ENCODE measurements around the gene RAB3IL1.

RAB3IL1 gene

DNA sequence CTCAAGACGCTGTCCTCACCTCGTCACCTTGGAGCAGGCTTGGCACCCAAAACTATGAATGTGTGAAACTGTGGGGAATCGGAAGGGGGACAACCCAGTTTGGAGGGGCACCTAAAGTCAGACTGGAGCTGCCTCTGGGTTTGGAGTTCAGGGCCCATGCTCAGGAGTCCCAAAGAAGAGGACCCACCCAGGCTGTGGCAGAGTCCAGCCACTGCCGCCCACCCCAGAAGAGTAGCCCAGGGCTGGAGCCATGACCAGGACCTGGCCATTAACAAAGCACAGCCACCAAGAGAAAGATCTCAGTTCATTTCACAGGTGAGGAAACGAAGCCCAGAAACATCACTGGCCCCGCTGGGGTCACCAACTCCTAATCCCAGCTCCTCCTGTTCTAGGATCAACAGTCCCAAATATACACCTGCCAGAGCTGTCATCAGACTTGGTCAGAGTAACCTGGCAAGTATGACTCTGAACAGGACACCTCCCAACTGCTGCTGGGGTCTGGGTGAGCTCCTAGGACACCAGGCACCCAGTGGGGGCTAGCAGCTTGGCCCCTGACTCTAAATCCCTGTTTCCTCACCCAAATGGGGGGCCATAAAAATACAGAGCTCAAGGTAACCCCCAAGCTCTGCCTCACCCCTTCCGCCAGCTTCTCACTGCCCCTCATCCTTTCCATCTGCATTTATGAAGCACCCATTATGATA, 2.7 kb downstream of the RAB3IL1 start:
- Histone ChIP-seq H3K27ac (ENCODE audit: low read depth, low read length) (no peak overlapping the region), H3K4me1 (ENCODE audit: insufficient read depth, low read length) (peaks cover 44% of the 10 kb centered on the region), H3K36me3 (ENCODE audit: insufficient read depth, low read length) (no peaks in the 10 kb centered on the region), H3K4me3 (ENCODE audit: low read depth in 1 of 2, low read length in 2 of 2) (no peak overlapping the region), H3K27me3 (ENCODE audit: control insufficient read depth in 1 of 2, insufficient read depth in 2 of 2, low read length in 2 of 2) (peaks cover 0 to 8% of the 10 kb centered on the region in 2 donors), H3K9me3 (ENCODE audit: low read length) (no peaks in the 10 kb centered on the region), H3K9ac (ENCODE audit: low read length) (no peak overlapping the region)

DNA sequence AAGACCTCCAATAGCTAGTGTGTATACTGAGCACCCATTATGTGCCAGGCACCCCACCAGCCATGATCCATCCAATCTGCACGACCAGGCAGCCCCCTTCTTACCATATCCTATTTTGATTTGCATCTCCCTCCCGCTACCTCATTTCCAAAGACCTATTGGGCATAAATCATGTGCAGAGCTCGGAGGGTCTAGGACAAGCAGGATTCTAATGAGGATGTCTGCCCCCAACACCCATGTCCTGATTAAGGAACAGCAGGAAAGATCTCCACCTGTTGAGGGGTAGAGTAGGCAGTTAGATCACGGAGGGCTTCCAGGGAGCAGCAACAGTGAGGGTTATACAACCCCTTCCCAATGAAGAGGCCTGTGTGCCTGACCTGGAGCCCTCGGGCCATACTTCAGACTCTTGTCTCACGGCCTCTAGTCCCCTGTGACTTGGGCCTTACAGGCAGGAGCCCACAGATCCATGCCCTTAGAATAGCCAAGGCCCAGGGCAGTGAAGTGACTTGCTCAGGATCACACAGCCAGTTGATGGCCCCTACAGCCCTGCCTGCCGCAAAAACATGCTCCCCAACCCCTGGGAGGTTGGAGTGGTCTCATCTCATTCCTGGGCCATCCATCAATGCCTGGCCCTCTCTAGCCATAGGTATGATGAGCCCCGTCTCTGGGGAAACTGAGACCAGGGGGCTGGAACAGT, 3.5 kb downstream of the RAB3IL1 start:
- Histone ChIP-seq H3K9ac (ENCODE audit: low read length) (no peak overlapping the region), H3K36me3 (ENCODE audit: insufficient read depth, low read length) (no peaks in the 10 kb centered on the region), H3K4me1 (ENCODE audit: insufficient read depth, low read length) (peaks cover 42% of the 10 kb centered on the region), H3K27me3 (ENCODE audit: control insufficient read depth in 1 of 2, insufficient read depth in 2 of 2, low read length in 2 of 2) (peaks cover 0 to under 1% of the 10 kb centered on the region in 2 donors), H3K4me3 (ENCODE audit: low read depth in 1 of 2, low read length in 2 of 2) (no peak overlapping the region), H3K27ac (ENCODE audit: low read depth, low read length) (no peak overlapping the region), H3K9me3 (ENCODE audit: low read length) (no peaks in the 10 kb centered on the region)

DNA sequence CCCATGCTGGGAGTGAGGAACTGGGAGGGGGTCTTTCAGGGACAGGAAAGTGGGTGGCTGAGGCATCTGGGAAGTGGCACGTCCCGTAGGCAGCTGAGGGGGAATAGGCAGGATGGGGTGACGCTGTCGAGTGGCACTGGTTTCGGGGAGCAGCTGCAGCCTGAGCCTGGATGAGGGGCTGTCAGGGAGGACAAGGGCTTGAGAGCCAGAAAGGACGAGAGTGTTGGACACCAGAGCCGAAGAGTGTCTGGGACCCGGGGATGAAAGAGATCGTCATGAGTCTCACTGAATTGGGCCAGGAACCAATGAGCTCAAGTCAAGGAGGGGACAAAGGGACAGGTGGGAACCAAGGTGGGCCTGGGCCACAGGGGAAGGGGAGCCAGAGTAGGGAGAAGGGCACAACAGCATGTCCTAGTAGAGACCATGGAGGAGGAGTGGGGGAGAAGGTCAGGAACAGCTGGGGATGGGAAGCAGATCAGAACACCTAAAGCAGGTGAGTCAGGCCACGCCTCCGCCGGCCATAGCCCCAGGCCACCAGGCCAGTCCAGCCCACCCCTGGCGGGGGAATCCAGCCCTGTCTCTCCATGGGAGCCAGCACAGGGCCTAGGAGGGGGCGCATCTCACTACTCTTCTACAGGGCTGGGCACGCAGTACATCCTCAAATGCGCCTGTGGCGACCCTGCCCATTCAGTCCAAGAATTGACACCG, 4.2 kb downstream of the RAB3IL1 start:
- peaks cover 44% of the 10 kb centered on the region for H3K4me1 ChIP-seq (ENCODE audit: insufficient read depth, low read length)
- no peak overlapping the region for H3K9ac ChIP-seq (ENCODE audit: low read length)
- no peaks in the 10 kb centered on the region for H3K27me3 ChIP-seq (ENCODE audit: control insufficient read depth in 1 of 2, insufficient read depth in 2 of 2, low read length in 2 of 2)
- H3K9me3 ChIP-seq (ENCODE audit: low read length) = no peaks in the 10 kb centered on the region
- H3K4me3 ChIP-seq (ENCODE audit: low read depth in 1 of 2, low read length in 2 of 2) = no peak overlapping the region
- H3K27ac ChIP-seq (ENCODE audit: low read depth, low read length) = peak overlapping the region; percentile 23
- H3K36me3 ChIP-seq (ENCODE audit: insufficient read depth, low read length) = no peaks in the 10 kb centered on the region

DNA sequence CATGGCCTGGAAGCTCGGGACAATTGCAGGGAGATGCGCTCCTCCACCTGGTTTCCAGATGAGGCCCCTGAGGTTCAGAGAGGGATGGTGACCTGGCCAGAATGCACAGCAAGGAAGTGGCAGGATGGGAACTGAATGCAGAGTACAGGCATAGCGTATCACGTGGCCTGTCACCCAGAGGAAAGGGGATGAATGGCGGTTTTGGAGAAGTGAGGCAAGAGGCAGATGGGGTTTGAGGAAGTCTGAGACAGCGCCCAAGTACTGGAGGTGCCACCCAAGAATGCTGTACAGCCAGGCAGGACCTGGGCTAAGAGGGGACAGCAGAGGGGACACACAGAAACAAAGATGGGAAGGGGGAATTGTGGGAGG, 4.9 kb downstream of the RAB3IL1 start:
- Histone ChIP-seq H3K9ac (ENCODE audit: low read length) (no peak overlapping the region), H3K27me3 (ENCODE audit: control insufficient read depth in 1 of 2, insufficient read depth in 2 of 2, low read length in 2 of 2) (no peaks in the 10 kb centered on the region), H3K27ac (ENCODE audit: low read depth, low read length) (no peak overlapping the region), H3K4me1 (ENCODE audit: insufficient read depth, low read length) (peaks cover 42% of the 10 kb centered on the region), H3K9me3 (ENCODE audit: low read length) (no peaks in the 10 kb centered on the region), H3K4me3 (ENCODE audit: low read depth in 1 of 2, low read length in 2 of 2) (no peak overlapping the region), H3K36me3 (ENCODE audit: insufficient read depth, low read length) (no peaks in the 10 kb centered on the region)

DNA sequence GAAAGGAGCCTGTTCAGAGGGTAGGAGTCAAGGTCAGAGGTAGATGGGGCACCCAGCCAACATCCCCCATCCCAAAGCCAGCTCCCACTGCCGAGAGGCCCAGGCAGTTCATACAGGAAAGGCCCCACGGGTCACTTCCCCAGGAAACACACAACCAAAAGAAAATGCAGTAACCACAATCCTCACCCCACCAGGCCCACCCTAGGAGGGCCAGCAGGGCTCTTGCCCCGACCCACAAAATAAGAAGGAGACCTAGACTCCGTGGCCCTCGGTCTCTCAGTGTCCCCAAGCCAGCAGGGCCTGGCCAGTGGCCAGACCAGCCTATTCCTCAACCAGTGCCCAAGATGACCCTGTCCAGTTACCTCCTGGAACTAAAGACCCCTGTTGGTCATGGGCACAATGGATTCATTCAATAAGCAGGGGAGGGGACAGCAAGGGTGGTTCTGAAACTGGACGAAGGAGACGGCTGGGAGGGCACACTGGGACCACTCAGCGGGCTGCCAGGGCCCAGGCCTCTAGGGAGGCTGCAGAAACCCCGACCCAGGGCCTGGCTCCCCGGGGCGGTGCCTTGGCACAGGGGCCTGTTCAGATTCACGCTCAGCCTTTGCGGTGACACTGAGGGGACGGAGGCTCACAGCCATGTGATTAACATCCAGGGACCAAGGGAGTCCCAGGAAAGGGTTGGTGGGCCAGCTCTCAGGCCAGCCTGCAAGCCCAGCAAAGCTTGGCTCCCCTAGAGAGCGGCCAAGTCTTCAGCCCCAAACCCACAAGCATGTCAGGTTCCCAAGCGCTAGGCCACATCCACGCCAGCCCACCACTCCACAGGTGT, 5.5 kb downstream of the RAB3IL1 start:
- Histone ChIP-seq H3K27ac (ENCODE audit: low read depth, low read length) (peak overlapping the region; percentile 34), H3K36me3 (ENCODE audit: insufficient read depth, low read length) (peaks cover 2% of the 10 kb centered on the region), H3K9ac (ENCODE audit: low read length) (no peak overlapping the region), H3K4me1 (ENCODE audit: insufficient read depth, low read length) (peaks cover 42% of the 10 kb centered on the region), H3K4me3 (ENCODE audit: low read depth in 1 of 2, low read length in 2 of 2) (no peak overlapping the region), H3K9me3 (ENCODE audit: low read length) (no peaks in the 10 kb centered on the region), H3K27me3 (ENCODE audit: control insufficient read depth in 1 of 2, insufficient read depth in 2 of 2, low read length in 2 of 2) (no peaks in the 10 kb centered on the region)

DNA sequence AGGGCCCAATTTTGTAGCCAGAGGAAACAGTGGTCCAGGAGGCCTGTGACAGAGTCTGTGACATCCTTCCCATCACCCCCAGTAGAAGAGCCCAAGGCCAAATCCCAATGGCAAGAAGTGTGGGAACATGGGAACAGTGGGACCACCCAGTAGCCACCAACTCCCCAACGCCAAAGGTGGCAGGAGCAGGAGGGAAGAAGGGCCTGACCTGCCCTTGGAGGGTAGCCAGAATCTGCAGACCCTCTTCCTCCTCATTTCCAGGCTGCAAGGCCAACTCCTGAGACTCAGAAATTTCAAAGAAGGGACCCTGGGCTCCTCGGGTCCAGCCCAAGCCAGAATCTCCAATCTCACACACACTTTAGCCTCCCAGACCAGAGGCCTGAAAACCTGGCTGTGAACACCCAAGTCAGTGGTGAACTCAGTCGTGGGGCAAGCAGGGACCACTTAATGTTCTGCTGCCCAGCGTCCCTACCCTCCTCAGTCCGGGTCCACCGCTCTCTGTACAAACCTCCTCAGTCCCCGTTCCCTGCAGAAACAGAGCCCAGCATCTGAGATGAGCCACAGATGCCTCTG, 6.2 kb downstream of the RAB3IL1 start:
- H3K4me1 ChIP-seq (ENCODE audit: insufficient read depth, low read length) = peaks cover 42% of the 10 kb centered on the region
- peak overlapping the region; percentile 34 for H3K27ac ChIP-seq (ENCODE audit: low read depth, low read length)
- peaks cover 8% of the 10 kb centered on the region for H3K36me3 ChIP-seq (ENCODE audit: insufficient read depth, low read length)
- H3K9me3 ChIP-seq (ENCODE audit: low read length) = no peaks in the 10 kb centered on the region
- H3K4me3 ChIP-seq (ENCODE audit: low read depth in 1 of 2, low read length in 2 of 2) = no peak overlapping the region
- H3K27me3 ChIP-seq (ENCODE audit: control insufficient read depth in 1 of 2, insufficient read depth in 2 of 2, low read length in 2 of 2) = no peaks in the 10 kb centered on the region
- no peak overlapping the region for H3K9ac ChIP-seq (ENCODE audit: low read length)

DNA sequence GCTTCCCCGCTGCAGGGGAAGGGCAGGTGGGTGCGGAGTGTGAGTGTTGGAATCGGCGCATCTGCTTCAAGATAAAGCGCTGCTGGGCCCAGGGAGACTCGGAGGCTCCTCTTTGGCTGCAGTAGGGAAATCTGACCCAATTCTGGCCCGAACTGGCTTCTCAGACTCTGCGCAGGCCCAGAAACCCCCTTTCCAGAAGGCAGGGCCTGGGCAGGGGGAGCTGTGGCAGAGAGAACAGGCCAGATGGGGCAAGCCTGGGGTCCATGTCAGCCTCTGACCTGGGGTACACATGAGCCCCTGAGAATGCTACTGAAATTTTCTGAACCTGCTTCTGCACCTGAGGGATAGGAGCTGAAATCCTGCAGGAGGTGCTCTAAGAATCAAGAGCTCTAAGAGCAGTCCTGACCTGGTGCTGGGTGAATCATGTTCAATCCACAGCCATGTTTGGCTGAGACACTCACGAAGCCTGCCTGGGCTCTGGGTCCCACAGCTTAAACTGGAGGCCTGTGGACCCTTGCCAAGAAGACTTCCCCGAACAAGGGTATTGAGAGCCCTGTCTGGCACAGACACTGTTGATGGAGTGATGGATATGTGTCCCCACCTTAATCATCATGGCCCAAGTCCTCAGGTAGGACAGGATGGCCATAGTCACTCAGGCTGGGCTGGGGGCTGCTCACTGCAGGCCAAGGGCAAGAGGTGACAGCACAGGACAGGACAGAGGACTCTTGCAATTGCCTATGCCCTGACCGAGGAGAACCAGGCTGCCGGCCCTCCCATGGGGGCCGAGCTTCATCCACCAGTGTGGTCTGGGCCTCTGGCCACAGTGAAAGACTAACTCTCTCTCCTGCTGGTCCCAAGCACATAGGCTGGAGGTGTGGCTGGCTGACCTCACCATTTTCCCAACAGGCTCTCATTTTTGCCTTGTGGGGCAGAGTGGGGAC, 6.9 kb downstream of the RAB3IL1 start:
- no peaks in the 10 kb centered on the region for H3K9me3 ChIP-seq (ENCODE audit: low read length)
- no peaks in the 10 kb centered on the region for H3K27me3 ChIP-seq (ENCODE audit: control insufficient read depth in 1 of 2, insufficient read depth in 2 of 2, low read length in 2 of 2)
- peaks cover 8% of the 10 kb centered on the region for H3K36me3 ChIP-seq (ENCODE audit: insufficient read depth, low read length)
- peaks cover 42% of the 10 kb centered on the region for H3K4me1 ChIP-seq (ENCODE audit: insufficient read depth, low read length)
- H3K27ac ChIP-seq (ENCODE audit: low read depth, low read length) = no peak overlapping the region
- no peak overlapping the region for H3K4me3 ChIP-seq (ENCODE audit: low read depth in 1 of 2, low read length in 2 of 2)
- no peak overlapping the region for H3K9ac ChIP-seq (ENCODE audit: low read length)

DNA sequence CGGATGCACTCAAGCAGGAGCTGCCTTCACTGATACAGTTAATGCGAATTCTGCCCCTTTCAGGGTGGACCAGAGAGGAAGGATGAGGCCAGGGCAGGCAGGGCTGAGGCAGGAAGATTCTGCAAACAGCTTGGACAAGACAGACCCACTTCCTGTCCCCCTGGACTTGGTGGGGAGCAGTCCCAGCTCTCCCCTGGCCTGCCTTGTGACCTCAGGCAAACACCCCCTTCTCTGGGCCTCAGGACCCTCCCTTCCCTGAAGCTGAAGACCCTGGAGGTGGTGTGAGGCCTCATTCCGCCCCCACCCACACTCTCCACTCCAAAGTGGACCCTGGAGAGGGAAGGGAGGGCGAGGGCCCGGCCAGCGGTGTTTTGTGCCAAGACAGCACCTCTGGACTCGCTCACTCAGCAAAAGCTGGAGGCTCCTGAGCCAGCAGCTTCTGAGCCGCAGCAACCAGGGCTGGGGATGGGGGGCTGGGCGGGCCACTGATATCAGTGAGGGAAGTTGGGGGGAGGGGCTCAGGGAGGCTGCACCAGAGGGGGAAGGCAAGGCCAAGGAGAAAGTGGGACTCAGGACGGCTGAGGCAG, 8.5 kb downstream of the RAB3IL1 start:
- peaks cover 8% of the 10 kb centered on the region for H3K36me3 ChIP-seq (ENCODE audit: insufficient read depth, low read length)
- H3K9me3 ChIP-seq (ENCODE audit: low read length) = no peaks in the 10 kb centered on the region
- H3K4me1 ChIP-seq (ENCODE audit: insufficient read depth, low read length) = peaks cover 34% of the 10 kb centered on the region
- no peak overlapping the region for H3K9ac ChIP-seq (ENCODE audit: low read length)
- H3K27me3 ChIP-seq (ENCODE audit: control insufficient read depth in 1 of 2, insufficient read depth in 2 of 2, low read length in 2 of 2) = no peaks in the 10 kb centered on the region
- H3K4me3 ChIP-seq (ENCODE audit: low read depth in 1 of 2, low read length in 2 of 2) = no peak overlapping the region
- peak overlapping the region; percentile 44 for H3K27ac ChIP-seq (ENCODE audit: low read depth, low read length)

DNA sequence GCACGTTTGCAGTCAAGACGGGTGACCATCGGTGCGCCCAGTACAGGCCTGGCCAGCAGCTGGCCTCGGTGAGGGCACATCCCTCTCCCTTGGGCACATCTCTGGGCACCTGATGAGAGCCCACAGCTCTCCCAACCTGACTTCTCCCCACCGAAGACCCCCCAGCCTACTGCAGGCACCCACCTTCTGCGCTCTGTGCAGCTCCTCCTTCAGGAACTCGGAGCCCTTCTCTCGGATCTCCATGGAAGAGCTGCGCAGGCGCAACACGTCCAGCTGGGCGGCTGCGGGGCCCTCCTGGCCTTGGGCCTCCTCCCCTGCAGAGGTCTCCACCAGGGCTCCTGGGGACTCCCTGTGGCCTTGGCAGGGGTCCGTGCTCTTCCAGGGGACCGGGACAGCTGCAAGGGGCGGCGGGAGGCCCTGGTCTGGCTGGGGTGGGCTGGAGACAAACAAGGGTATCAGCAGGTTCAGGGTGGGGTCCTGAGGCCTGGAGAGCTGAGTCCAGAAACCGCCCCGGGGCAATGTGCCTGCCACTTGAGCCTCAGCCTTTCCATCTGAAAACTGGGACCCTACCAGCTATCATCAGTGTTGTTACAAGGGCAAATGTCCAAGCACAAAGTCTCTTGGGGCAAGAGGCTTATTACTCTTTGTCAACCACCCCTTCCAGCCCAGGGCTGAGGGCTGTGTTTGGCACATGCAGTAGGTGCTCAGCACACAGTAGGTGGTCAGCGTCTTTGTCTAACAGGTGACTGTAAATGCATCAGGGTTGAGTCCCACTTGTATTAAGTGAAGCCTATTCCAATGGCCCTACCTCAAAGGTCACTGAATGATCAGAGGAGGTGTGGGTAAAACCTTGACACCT, 9.3 kb downstream of the RAB3IL1 start:
- Histone ChIP-seq H3K4me3 (ENCODE audit: low read depth in 1 of 2, low read length in 2 of 2) (no peak overlapping the region), H3K27ac (ENCODE audit: low read depth, low read length) (no peak overlapping the region), H3K4me1 (ENCODE audit: insufficient read depth, low read length) (peaks cover 34% of the 10 kb centered on the region), H3K27me3 (ENCODE audit: control insufficient read depth in 1 of 2, insufficient read depth in 2 of 2, low read length in 2 of 2) (no peaks in the 10 kb centered on the region), H3K9ac (ENCODE audit: low read length) (no peak overlapping the region), H3K9me3 (ENCODE audit: low read length) (no peaks in the 10 kb centered on the region), H3K36me3 (ENCODE audit: insufficient read depth, low read length) (peaks cover 8% of the 10 kb centered on the region)
